GM12878 (cell line): ENCODE data around the gene MEOX1. TPM values are rescaled to one million over a fixed set of nuclear protein-coding genes. Genes with fewer than 3 reads are reported as not detected.

Experiments used
- ATAC-seq: fragments of 200-7000 bp; cut with Tn5 transposase; 3 replicates; pipeline ENCODE4 v1.9.1; 2020; ENCODE audit warnings: mild to moderate bottlenecking, moderate library complexity
- BruUV-seq: library from RNA; stranded (reverse); fragments of 400-500 nt; replicated peaks from 2 replicates; lab custom pipeline; 2021; lab: Mats Ljungman, UMichigan
- CTCF ChIA-PET: fragments of 300-600 bp; sonication (Branson Sonifier 250); formaldehyde crosslinking; extraction: SDS; loops from one replicate; lab custom pipeline; 2021; ENCODE audit warnings: inconsistent platforms; lab: Yijun Ruan, JAX
- POLR2A ChIA-PET: fragments of 350-600 bp; formaldehyde crosslinking; extraction: SDS; loops from one replicate; lab custom pipeline; 2021; ENCODE audit warnings: inconsistent platforms; lab: Charles Lee
- RAD21 ChIA-PET: fragments of 300-600 bp; sonication (Branson Sonifier 250); formaldehyde crosslinking; loops from one replicate; lab custom pipeline; 2023; ENCODE audit warnings: antibody characterized with exemption; ENCODE audit not compliant: unreplicated experiment; lab: Charles Lee
- SMC1A ChIA-PET: fragments of 300-600 bp; sonication (Branson Sonifier 250); formaldehyde crosslinking; loops from one replicate; lab custom pipeline; 2023; ENCODE audit not compliant: unreplicated experiment, uncharacterized antibody; lab: Charles Lee
- DNase-seq: peaks from one replicate; pipeline ENCODE4 v3.0.0-alpha.2; 2011; ENCODE audit warnings: low read depth, low spot score
- FAIRE-seq: peaks from 3 replicates; lab custom pipeline; 2011; peaks lifted over from hg19 to GRCh38; lab: Jason Lieb, UNC
- H2AFZ ChIP-seq: 2 replicates; pipeline ENCODE4 v1.6.0; 2011; ENCODE audit warnings: low read depth, low read length, control low read depth; ENCODE audit not compliant: control insufficient read depth
- H3K27ac ChIP-seq: 2 replicates; pipeline ENCODE4 v1.5.1; 2011; ENCODE audit warnings: control low read depth; ENCODE audit not compliant: control insufficient read depth, insufficient read depth
- H3K27me3 ChIP-seq, 2 experiments: replicated peaks in 1 of 2; 2 replicates each; pipeline versions ENCODE4 v1.6.0 to v1.6.1; 2011; ENCODE audit warnings: low read length in 1 of 2; ENCODE audit not compliant: control insufficient read depth in 2 of 2, insufficient read depth in 2 of 2
- H3K36me3 ChIP-seq, 2 experiments: 2 replicates each; pipeline ENCODE4 v1.5.1; 2011; ENCODE audit warnings: low read length in 1 of 2; ENCODE audit not compliant: control insufficient read depth in 2 of 2, insufficient read depth in 2 of 2
- H3K4me1 ChIP-seq: 2 replicates; pipeline ENCODE4 v1.6.1; 2011; ENCODE audit warnings: mild to moderate bottlenecking, low read length, moderate library complexity, mixed read lengths; ENCODE audit not compliant: control insufficient read depth, insufficient read depth
- H3K4me2 ChIP-seq: 2 replicates; pipeline ENCODE4 v1.6.0; 2011; ENCODE audit warnings: control low read depth; ENCODE audit not compliant: control insufficient read depth, insufficient read depth
- H3K4me3 ChIP-seq: fragments of 200-600 bp; sonication (generic); 2 replicates; pipeline ENCODE4 v1.5.1; 2016
- H3K79me2 ChIP-seq: 2 replicates; pipeline ENCODE4 v1.6.0; 2011; ENCODE audit warnings: low read length; ENCODE audit not compliant: control insufficient read depth, insufficient read depth
- H3K9ac ChIP-seq: 2 replicates; pipeline ENCODE4 v1.8.0; 2011; ENCODE audit warnings: low read length, control low read depth, mixed read lengths; ENCODE audit not compliant: control insufficient read depth, insufficient read depth
- H3K9me3 ChIP-seq: replicated peaks from 3 replicates; pipeline ENCODE4 v1.5.1; 2011; ENCODE audit warnings: mild to moderate bottlenecking, low read length; ENCODE audit not compliant: control insufficient read depth, insufficient read depth
- H4K20me1 ChIP-seq: 2 replicates; pipeline ENCODE4 v1.6.0; 2011; ENCODE audit not compliant: control insufficient read depth, insufficient read depth
- BCL11A ChIP-seq: IDR thresholded peaks from 2 replicates; pipeline ENCODE4 v1.6.1; 2011; ENCODE audit warnings: low read depth, low read length
- ESRRA ChIP-seq: IDR thresholded peaks from 2 replicates; pipeline ENCODE4 v1.6.1; 2012; ENCODE audit warnings: mild to moderate bottlenecking, low read length, improper control_type of control experiment
- KAT2A ChIP-seq: conservative IDR thresholded peaks from 2 replicates; pipeline ENCODE4 v1.6.1; 2011; ENCODE audit warnings: low read depth, low read length; ENCODE audit not compliant: control insufficient read depth
- MYB ChIP-seq: fragments of 150-350 bp; IDR thresholded peaks from 2 replicates; pipeline ENCODE4 v1.6.1; 2014; ENCODE audit warnings: mild to moderate bottlenecking, low read depth, low read length, borderline replicate concordance
- POLR2AphosphoS5 ChIP-seq: IDR thresholded peaks from 2 replicates; pipeline ENCODE4 v1.6.1; 2011; ENCODE audit warnings: mild to moderate bottlenecking, low read length, inconsistent platforms
- RUNX3 ChIP-seq: IDR thresholded peaks from 2 replicates; pipeline ENCODE4 v1.6.1; 2012; ENCODE audit warnings: low read length, inconsistent platforms
- STAT3 ChIP-seq: IDR thresholded peaks from 2 replicates; pipeline ENCODE4 v1.6.1; 2011; ENCODE audit warnings: low read depth, low read length, improper control_type of control experiment
- TARDBP ChIP-seq: IDR thresholded peaks from 2 replicates; pipeline ENCODE4 v1.6.1; 2016; ENCODE audit warnings: borderline replicate concordance
- TCF12 ChIP-seq: IDR thresholded peaks from 2 replicates; pipeline ENCODE4 v1.6.1; 2011; ENCODE audit warnings: low read depth, mild to moderate bottlenecking, low read length
- TCF7 ChIP-seq: IDR thresholded peaks from 2 replicates; pipeline ENCODE4 v1.6.1; 2014; ENCODE audit warnings: antibody characterized with exemption, borderline replicate concordance
- WGBS: methylation state at CpG from one replicate; pipeline ENCODE4 v1.1.6; 2016; ENCODE audit warnings: low lambda C conversion rate; ENCODE audit not compliant: insufficient replicate concordance, insufficient coverage; ENCODE audit errors: missing lambda C conversion rate; 5-methylcytosine and 5-hydroxymethylcytosine counted together
- in situ Hi-C: fragments of 300-500 bp; cut with MboI; formaldehyde crosslinking; loops from 9 replicates; pipeline ENCODE4 v1.14.3; 2018; ENCODE audit warnings: mixed read lengths
- intact Hi-C: fragments of 100-400 bp; cut with micrococcal nuclease; formaldehyde crosslinking; loops from one replicate; pipeline ENCODE4 v1.14.2; 2022; ENCODE audit not compliant: unreplicated experiment
- polyA plus RNA-seq, 11 experiments: library from polyadenylated mRNA; depleted of rRNA in 4 of 11; unstranded in 6 of 11; stranded (reverse) in 5 of 11; fragments of >200 nt; fragmentation: Nextera tagmentation in 4 of 11; fragmentation: Illumina TruSeq in 1 of 11; extraction: Ambion mirVana in 4 of 11; extraction: Trizol in 1 of 11; gene quantifications; 1 replicate in 1 of 11; 2 replicates in 10 of 11; pipeline versions ENCODE4 v1.2.1 to v1.2.3, GENCODE V29; 2011 to 2016; ENCODE audit warnings: inconsistent platforms in 2 of 11, missing spikeins in 2 of 11, low read depth in 1 of 11
- total RNA-seq, 4 experiments: library from RNA; depleted of rRNA in 3 of 4; stranded (reverse); fragments of >200 nt in 3 of 4; fragmentation: Illumina TruSeq in 1 of 4; extraction: Trizol in 1 of 4; gene quantifications; 2 replicates each; pipeline versions ENCODE4 v1.2.1 to v1.2.3, GENCODE V29; 2013 to 2021
- TF ChIP-seq, protein P1 (sequence below): fragments of 450-650 bp; IDR thresholded peaks from 2 replicates; pipeline ENCODE4 v1.6.1; 2017; ENCODE audit warnings: mild to moderate bottlenecking, low read depth, inconsistent platforms; ENCODE audit not compliant: poor library complexity, severe bottlenecking
- TF ChIP-seq, protein P2 (sequence below): IDR thresholded peaks from 2 replicates; pipeline ENCODE4 v1.6.1; 2012; ENCODE audit warnings: mild to moderate bottlenecking, low read depth, low read length
- TF ChIP-seq, protein P3 (sequence below): IDR thresholded peaks from 2 replicates; pipeline ENCODE4 v1.6.1; 2012; ENCODE audit warnings: improper control_type of control experiment, low read depth, low read length; ENCODE audit not compliant: insufficient replicate concordance

The MEOX1 gene
- total and polyA plus RNA-seq, 10 of the 15 experiments (the other 5 are each of a cell fraction or from before 2014, with no cell fraction given): 0.19 to 9.4 (median 0.46) TPM

DNA sequence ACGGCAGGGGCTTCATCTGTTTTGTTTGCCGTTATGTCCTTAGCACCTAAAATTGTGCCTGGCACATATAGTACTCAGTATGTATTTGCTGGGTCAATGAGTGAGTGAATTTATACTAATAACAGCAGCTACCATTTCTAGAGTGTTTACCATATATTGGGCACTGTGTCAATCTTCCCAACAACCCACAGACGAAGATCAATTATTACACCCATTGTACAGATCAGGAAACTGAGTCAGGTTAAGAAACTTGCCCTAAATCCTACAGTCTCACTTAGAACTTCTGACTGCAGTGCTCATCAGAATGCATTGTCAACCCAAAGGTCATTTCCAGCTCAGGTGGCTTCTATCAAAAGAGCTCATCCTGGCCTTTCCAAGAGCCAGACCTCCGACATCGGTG is 44.5 kb upstream of the MEOX1 start (continued):
- TF ChIP-seq TCF7 (no peak), STAT3 (no peak)

DNA sequence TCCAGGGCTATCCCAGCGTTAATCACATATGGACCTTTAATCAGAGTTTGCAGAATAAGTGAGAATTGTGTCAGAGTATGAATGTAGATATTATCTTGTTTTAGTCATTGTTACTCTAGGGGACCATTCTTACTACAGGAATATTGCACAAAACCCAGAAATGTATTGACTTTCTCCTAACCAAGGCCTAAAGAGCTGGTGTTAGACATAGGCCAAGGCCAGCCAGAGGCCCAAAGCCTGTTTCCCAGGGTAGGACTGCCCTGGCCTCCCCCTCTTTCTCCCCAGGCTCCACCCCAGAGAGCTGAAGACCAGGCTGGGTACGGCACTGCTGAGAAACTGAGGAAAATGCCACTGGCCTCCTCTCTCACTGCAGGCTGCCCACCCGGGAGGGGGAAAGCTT is 41.9 kb upstream of the MEOX1 start:
- CTCF ChIA-PET: interaction anchor here (13.6 kb wide), 1 partner anchor 58 kb away, joined by 515 read pairs; the partner anchor contains the start of gene SOST
- TF ChIP-seq RUNX3 (no peak), POLR2AphosphoS5 (no peak), BCL11A (no peak), ESRRA (no peak), TARDBP (no peak), TCF12 (no peak), MYB (no peak), KAT2A (no peak)
- TF ChIP-seq, protein P1, sequence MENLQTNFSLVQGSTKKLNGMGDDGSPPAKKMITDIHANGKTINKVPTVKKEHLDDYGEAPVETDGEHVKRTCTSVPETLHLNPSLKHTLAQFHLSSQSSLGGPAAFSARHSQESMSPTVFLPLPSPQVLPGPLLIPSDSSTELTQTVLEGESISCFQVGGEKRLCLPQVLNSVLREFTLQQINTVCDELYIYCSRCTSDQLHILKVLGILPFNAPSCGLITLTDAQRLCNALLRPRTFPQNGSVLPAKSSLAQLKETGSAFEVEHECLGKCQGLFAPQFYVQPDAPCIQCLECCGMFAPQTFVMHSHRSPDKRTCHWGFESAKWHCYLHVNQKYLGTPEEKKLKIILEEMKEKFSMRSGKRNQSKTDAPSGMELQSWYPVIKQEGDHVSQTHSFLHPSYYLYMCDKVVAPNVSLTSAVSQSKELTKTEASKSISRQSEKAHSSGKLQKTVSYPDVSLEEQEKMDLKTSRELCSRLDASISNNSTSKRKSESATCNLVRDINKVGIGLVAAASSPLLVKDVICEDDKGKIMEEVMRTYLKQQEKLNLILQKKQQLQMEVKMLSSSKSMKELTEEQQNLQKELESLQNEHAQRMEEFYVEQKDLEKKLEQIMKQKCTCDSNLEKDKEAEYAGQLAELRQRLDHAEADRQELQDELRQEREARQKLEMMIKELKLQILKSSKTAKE: no peak
- TF ChIP-seq, protein P2, sequence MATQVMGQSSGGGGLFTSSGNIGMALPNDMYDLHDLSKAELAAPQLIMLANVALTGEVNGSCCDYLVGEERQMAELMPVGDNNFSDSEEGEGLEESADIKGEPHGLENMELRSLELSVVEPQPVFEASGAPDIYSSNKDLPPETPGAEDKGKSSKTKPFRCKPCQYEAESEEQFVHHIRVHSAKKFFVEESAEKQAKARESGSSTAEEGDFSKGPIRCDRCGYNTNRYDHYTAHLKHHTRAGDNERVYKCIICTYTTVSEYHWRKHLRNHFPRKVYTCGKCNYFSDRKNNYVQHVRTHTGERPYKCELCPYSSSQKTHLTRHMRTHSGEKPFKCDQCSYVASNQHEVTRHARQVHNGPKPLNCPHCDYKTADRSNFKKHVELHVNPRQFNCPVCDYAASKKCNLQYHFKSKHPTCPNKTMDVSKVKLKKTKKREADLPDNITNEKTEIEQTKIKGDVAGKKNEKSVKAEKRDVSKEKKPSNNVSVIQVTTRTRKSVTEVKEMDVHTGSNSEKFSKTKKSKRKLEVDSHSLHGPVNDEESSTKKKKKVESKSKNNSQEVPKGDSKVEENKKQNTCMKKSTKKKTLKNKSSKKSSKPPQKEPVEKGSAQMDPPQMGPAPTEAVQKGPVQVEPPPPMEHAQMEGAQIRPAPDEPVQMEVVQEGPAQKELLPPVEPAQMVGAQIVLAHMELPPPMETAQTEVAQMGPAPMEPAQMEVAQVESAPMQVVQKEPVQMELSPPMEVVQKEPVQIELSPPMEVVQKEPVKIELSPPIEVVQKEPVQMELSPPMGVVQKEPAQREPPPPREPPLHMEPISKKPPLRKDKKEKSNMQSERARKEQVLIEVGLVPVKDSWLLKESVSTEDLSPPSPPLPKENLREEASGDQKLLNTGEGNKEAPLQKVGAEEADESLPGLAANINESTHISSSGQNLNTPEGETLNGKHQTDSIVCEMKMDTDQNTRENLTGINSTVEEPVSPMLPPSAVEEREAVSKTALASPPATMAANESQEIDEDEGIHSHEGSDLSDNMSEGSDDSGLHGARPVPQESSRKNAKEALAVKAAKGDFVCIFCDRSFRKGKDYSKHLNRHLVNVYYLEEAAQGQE: no peak
- TF ChIP-seq, protein P3, sequence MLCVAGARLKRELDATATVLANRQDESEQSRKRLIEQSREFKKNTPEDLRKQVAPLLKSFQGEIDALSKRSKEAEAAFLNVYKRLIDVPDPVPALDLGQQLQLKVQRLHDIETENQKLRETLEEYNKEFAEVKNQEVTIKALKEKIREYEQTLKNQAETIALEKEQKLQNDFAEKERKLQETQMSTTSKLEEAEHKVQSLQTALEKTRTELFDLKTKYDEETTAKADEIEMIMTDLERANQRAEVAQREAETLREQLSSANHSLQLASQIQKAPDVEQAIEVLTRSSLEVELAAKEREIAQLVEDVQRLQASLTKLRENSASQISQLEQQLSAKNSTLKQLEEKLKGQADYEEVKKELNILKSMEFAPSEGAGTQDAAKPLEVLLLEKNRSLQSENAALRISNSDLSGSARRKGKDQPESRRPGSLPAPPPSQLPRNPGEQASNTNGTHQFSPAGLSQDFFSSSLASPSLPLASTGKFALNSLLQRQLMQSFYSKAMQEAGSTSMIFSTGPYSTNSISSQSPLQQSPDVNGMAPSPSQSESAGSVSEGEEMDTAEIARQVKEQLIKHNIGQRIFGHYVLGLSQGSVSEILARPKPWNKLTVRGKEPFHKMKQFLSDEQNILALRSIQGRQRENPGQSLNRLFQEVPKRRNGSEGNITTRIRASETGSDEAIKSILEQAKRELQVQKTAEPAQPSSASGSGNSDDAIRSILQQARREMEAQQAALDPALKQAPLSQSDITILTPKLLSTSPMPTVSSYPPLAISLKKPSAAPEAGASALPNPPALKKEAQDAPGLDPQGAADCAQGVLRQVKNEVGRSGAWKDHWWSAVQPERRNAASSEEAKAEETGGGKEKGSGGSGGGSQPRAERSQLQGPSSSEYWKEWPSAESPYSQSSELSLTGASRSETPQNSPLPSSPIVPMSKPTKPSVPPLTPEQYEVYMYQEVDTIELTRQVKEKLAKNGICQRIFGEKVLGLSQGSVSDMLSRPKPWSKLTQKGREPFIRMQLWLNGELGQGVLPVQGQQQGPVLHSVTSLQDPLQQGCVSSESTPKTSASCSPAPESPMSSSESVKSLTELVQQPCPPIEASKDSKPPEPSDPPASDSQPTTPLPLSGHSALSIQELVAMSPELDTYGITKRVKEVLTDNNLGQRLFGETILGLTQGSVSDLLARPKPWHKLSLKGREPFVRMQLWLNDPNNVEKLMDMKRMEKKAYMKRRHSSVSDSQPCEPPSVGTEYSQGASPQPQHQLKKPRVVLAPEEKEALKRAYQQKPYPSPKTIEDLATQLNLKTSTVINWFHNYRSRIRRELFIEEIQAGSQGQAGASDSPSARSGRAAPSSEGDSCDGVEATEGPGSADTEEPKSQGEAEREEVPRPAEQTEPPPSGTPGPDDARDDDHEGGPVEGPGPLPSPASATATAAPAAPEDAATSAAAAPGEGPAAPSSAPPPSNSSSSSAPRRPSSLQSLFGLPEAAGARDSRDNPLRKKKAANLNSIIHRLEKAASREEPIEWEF: no peak

More for the DNA sequence above, 41.9 kb upstream of the MEOX1 start:
- no peaks in the 10 kb centered on the region; the same call in 2 of the 3 replicates for H3K9me3 ChIP-seq
- H3K27ac ChIP-seq: no peak overlapping the region
- H3K79me2 ChIP-seq: no peaks in the 10 kb centered on the region
- H2AFZ ChIP-seq: no peak overlapping the region
- no peak overlapping the region for H3K4me2 ChIP-seq
- 52% methylated on average over 3 of the region's 3 CpGs for WGBS
- H3K36me3 ChIP-seq: no peaks in the 10 kb centered on the region
- ChIA-PET POLR2A (no interaction called here), RAD21 (no interaction called here), SMC1A (interaction anchor here (0.9 kb wide), 1 partner anchor 92 kb away, joined by 3 read pairs; no protein-coding TSS in a partner anchor)
- no TSS peak for BruUV-seq
- H4K20me1 ChIP-seq: no peaks in the 10 kb centered on the region
- no peak overlapping the region for H3K4me3 ChIP-seq
- no peak for FAIRE-seq
- in situ Hi-C loops (no loop called here), intact Hi-C loops (no loop called here)
- H3K4me1 ChIP-seq: peaks cover 8% of the 10 kb centered on the region
- ATAC-seq: no peak
- no peak for DNase-seq
- H3K9ac ChIP-seq: no peak overlapping the region
- H3K27me3 ChIP-seq: no peaks in the 10 kb centered on the region; a peak in 1 of 4 replicates
